ENCODE data around the gene SMARCB1.

The SMARCB1 gene

GRCh38 chr22:23834406-23834792 is 47.6 kb downstream of the SMARCB1 start:
- no peaks in the 10 kb centered on the region for H3K9me3 Mint-ChIP-seq
- no peak overlapping the region for H3K4me3 Mint-ChIP-seq
- ATAC-seq (no peak), DNase-seq (no peak)
- H3K4me1 Mint-ChIP-seq: peaks cover 24% of the 10 kb centered on the region
- H3K27ac Mint-ChIP-seq: no peak overlapping the region
- H3K27me3 Mint-ChIP-seq: peaks cover 3% of the 10 kb centered on the region
- peaks cover 18% of the 10 kb centered on the region for H3K36me3 Mint-ChIP-seq (ENCODE audit: low read depth)

DNA sequence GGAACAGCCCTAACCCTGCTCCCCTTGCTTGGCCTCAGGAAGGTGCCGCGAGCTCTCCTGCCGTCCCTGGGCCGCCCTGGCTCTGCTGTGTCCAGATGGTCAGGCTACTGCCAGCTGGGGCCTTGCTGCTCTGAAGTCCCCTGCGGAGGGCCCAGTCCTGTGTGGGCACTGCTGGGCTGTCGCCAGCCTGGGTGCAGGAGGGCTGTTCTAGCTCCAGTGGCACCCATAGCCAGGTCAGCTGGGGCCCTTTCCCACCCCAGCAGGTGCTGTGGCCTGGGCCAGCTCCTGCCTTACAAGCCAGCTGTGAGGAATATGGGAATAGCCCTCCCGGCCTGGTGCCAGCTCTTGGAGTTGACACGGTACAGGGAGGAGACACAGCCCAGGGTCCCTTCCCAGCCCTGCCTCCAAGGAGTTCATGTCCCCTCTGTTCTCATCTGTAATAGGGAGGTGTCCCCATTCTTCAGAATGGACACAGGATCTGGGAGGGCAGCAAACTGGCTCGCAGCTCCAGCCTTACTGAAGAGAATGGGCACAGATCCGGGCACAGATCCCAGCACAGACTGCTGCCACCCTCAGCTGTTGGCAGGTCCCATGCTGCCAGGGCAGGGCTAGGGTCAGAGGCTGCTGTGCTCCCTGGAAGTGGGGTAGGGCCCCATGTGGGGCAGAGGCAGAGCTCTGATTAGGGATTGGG is 48.2 kb downstream of the SMARCB1 start:
- Mint-ChIP-seq H3K27me3 (peaks cover 3% of the 10 kb centered on the region), H3K9me3 (no peaks in the 10 kb centered on the region), H3K4me3 (no peak overlapping the region), H3K36me3 (ENCODE audit: low read depth) (peaks cover 18% of the 10 kb centered on the region), H3K27ac (no peak overlapping the region), H3K4me1 (peaks cover 28% of the 10 kb centered on the region)
- no peak for ATAC-seq
- no peak for DNase-seq

DNA sequence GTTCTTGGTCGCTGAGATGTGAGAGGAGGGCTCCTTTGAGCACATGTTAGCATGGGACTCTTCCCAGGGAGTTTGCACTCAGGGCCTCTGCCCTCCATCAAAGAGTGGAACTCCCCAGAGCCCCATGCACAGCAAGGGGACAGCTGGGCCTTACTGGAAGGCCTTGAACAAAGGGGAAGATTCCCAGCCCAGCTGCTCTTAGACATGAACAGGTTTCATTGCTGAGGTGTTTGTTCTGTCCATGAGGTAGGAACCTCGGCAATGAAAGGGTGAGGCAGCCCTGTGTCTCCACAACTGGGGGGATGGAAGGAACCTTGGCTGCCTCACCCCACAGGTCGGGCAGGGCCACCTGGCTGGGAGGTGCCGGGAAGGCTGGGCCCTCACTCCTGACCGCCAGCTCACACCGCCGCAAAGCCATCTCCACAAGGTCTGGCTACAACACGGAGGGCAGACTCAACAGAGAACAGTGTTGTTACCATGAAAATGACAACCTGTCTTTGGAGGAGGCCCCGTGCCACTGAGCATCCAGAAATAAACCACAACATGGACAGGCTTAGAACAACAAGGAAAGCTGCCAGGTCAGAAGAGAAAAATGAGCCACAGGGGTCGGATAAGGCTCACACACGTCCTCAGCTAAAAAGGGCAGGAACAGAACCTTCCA is 48.8 kb downstream of the SMARCB1 start:
- no peaks in the 10 kb centered on the region for H3K9me3 Mint-ChIP-seq
- ATAC-seq (no peak), DNase-seq (no peak)
- H3K4me3 Mint-ChIP-seq: no peak overlapping the region
- peaks cover 28% of the 10 kb centered on the region for H3K4me1 Mint-ChIP-seq
- H3K27ac Mint-ChIP-seq: no peak overlapping the region
- peaks cover 3% of the 10 kb centered on the region for H3K27me3 Mint-ChIP-seq
- H3K36me3 Mint-ChIP-seq (ENCODE audit: low read depth): peaks cover 15% of the 10 kb centered on the region

- peaks cover 10% of the 10 kb centered on the region for H3K36me3 Mint-ChIP-seq (ENCODE audit: low read depth)
- peak overlapping the region; percentile 21 for H3K4me3 Mint-ChIP-seq
Observed at GRCh38 chr22:23836281-23836680, 49.5 kb downstream of the SMARCB1 start.

GRCh38 chr22:23836692-23837495 is 50.1 kb downstream of the SMARCB1 start:
- Mint-ChIP-seq H3K27ac (no peak overlapping the region), H3K4me3 (peak overlapping the region; percentile 88), H3K9me3 (no peaks in the 10 kb centered on the region), H3K4me1 (peaks cover 28% of the 10 kb centered on the region), H3K36me3 (ENCODE audit: low read depth) (peaks cover 9% of the 10 kb centered on the region), H3K27me3 (peaks cover 3% of the 10 kb centered on the region)
- ATAC-seq (no peak), DNase-seq (no peak)

More at GRCh38 chr22:23836281-23836680, 49.5 kb downstream of the SMARCB1 start:
- H3K27me3 Mint-ChIP-seq: peaks cover 3% of the 10 kb centered on the region
- H3K9me3 Mint-ChIP-seq: no peaks in the 10 kb centered on the region
- H3K4me1 Mint-ChIP-seq: peaks cover 28% of the 10 kb centered on the region
- DNase-seq: no peak
- no peak for ATAC-seq
- no peak overlapping the region for H3K27ac Mint-ChIP-seq

GRCh38 chr22:23837496-23837859 is 50.7 kb downstream of the SMARCB1 start:
- no peak for ATAC-seq
- Mint-ChIP-seq H3K4me1 (peaks cover 28% of the 10 kb centered on the region), H3K27ac (no peak overlapping the region), H3K36me3 (ENCODE audit: low read depth) (peaks cover 9% of the 10 kb centered on the region), H3K4me3 (peak overlapping the region; percentile 88), H3K9me3 (no peaks in the 10 kb centered on the region), H3K27me3 (peaks cover 3% of the 10 kb centered on the region)
- no peak for DNase-seq

DNA sequence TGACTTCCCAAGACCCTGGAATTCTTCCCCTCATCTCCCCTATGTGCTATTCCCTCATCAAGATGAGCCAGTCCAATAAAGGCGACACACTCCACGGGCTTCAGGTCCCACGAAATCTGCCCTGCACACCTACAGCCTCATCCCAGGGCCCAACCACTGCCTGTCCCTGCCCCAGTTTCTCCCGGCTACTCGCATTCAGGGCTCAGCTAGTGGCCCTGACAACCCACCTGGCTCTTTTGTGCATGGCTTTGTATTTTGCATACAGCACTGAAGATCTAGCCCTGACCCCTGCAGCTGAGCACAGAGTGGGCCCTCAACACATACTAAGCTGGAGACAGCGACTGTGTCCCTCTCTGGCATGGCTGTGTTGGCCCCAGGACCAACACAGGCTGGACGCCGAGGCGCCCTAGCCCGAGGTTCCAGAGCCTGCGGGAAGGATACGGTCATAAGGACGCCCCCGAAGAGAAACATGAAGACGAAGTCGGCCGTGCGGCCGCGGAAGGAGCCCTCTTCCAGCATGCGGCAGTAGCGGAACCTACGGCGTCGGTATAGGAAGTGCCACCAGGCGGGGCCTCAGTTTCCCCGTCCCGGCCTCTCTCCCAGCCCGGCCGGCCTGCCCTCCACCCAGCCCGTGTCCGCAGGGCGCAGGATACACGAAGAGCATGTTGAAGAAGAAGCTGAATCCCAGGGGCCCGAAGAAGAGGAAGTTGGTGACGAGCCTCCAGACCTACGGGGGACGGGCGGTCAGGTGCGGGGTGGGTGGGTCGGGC is 51.3 kb downstream of the SMARCB1 start:
- no peak for ATAC-seq
- DNase-seq: peak; percentile 20
- peaks cover 3% of the 10 kb centered on the region for H3K27me3 Mint-ChIP-seq
- no peaks in the 10 kb centered on the region for H3K9me3 Mint-ChIP-seq
- H3K36me3 Mint-ChIP-seq (ENCODE audit: low read depth): peaks cover 9% of the 10 kb centered on the region
- H3K27ac Mint-ChIP-seq: peak overlapping the region; percentile 93
- H3K4me3 Mint-ChIP-seq: peak overlapping the region; percentile 88
- peaks cover 28% of the 10 kb centered on the region for H3K4me1 Mint-ChIP-seq

DNA sequence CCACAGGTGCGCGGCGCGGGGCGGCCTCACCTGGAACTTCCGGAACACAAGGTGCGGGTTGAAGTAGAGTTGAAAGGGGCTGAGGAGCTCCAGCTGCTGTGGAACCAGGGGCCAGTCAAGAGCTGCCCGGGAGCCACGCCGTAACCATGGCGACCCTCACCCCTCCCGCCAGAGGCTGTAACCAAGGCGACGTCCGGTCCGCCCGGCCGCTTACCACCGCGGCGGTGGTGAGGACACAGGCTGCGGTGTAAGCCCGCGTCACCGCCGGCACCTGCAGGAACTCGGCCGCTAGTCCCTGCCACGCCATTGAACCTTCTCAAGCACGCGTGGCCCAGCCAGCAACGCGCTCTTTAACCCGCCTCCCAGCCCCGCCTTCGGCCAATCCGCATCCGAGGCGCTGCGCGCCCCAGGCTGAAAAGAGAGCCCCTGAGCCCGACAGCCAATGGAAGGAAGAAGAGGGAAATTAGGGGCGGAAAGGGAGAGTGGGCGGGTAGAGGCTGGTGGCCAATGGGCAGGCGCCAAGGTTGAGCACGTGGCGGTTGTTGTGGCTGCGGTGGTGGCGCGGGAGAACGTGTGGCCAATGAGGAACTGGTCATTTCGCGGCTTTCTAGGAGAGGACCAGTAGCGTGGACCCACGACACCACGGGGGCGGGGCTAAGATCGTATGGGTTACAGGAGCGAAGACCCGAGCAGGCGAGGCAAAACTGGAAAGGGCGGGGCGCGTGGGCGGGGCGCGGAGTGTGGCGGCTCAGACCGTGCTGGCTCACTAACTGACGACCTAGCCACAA is 52.1 kb downstream of the SMARCB1 start, which contains the start of gene DERL3:
TSS of gene DERL3 (minus strand) at position 326 of the 788 bp plus-strand sequence. CDS start at position 307, 19 bp downstream.
- DNase-seq: peak; percentile 98
- ATAC-seq: peak; percentile 85
- Mint-ChIP-seq H3K27ac (peak within 1 kb of the TSS; percentile 93), H3K27me3 (peaks cover 3% of the 10 kb centered on the region), H3K9me3 (no peaks in the 10 kb centered on the region), H3K4me3 (peak within 1 kb of the TSS; percentile 88), H3K36me3 (ENCODE audit: low read depth) (peaks cover 9% of the 10 kb centered on the region), H3K4me1 (peaks cover 28% of the 10 kb centered on the region)

GRCh38 chr22:23840026-23840425 is 53.3 kb downstream of the SMARCB1 start:
- Mint-ChIP-seq H3K4me1 (peaks cover 28% of the 10 kb centered on the region), H3K9me3 (no peaks in the 10 kb centered on the region), H3K4me3 (no peak overlapping the region), H3K36me3 (ENCODE audit: low read depth) (peaks cover 9% of the 10 kb centered on the region), H3K27ac (peak overlapping the region; percentile 40), H3K27me3 (peaks cover 3% of the 10 kb centered on the region)
- DNase-seq: no peak
- ATAC-seq: no peak

GRCh38 chr22:23841292-23841691 is 54.5 kb downstream of the SMARCB1 start:
- Mint-ChIP-seq H3K4me3 (no peak overlapping the region), H3K4me1 (peaks cover 37% of the 10 kb centered on the region), H3K36me3 (ENCODE audit: low read depth) (peaks cover 7% of the 10 kb centered on the region), H3K9me3 (no peaks in the 10 kb centered on the region), H3K27ac (no peak overlapping the region), H3K27me3 (peaks cover 3% of the 10 kb centered on the region)
- ATAC-seq (no peak), DNase-seq (no peak)

DNA sequence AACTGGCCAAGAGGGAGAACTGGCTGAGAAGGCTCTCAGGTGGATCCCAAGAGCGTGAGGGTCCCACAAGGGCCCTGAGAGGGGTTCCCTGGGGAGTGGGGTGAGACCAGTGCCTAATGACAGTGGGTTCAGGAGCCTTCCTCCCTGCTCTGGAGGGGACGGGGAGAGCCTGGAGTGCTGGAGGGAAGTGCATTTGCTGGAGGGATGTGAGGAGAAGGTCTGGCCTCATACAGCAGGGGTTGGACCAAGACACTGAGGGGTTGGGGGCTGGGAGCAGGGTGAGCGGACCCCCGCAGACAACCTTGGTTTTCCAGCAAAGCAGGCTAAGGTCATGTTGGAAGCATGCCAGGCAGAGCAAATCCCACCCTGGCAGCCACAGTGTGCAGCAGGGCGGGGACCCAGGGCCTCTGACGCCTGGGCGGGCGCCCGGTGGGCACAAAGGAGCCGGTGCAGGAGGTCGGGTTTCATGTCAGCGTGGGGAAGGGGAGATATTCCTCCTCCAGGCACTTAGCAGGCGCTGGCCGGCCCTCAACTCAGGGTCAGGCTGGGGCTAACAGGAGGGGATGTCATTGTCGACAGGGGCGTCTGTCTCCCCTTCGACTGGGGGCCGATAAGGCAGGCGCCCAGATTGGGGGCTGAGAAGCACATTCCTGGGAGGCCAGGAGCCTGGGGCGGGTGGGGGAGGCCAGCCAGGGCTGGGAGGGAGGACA is 55.1 kb downstream of the SMARCB1 start:
- peaks cover 3% of the 10 kb centered on the region for H3K27me3 Mint-ChIP-seq
- DNase-seq: no peak
- ATAC-seq: no peak
- H3K9me3 Mint-ChIP-seq: no peaks in the 10 kb centered on the region
- H3K27ac Mint-ChIP-seq: no peak overlapping the region
- peaks cover 7% of the 10 kb centered on the region for H3K36me3 Mint-ChIP-seq (ENCODE audit: low read depth)
- H3K4me1 Mint-ChIP-seq: peaks cover 39% of the 10 kb centered on the region
- H3K4me3 Mint-ChIP-seq: no peak overlapping the region

GRCh38 chr22:23842599-23842998 is 55.8 kb downstream of the SMARCB1 start:
- Mint-ChIP-seq H3K27ac (no peak overlapping the region), H3K9me3 (no peaks in the 10 kb centered on the region), H3K4me3 (no peak overlapping the region), H3K27me3 (peaks cover 3% of the 10 kb centered on the region), H3K36me3 (ENCODE audit: low read depth) (peaks cover 5% of the 10 kb centered on the region), H3K4me1 (peaks cover 35% of the 10 kb centered on the region)
- DNase-seq (no peak), ATAC-seq (no peak)

GRCh38 chr22:23844739-23845202 is 58.0 kb downstream of the SMARCB1 start:
- H3K27ac Mint-ChIP-seq: no peak overlapping the region
- no peaks in the 10 kb centered on the region for H3K36me3 Mint-ChIP-seq (ENCODE audit: low read depth)
- ATAC-seq: no peak
- peaks cover 21% of the 10 kb centered on the region for H3K4me1 Mint-ChIP-seq
- no peaks in the 10 kb centered on the region for H3K27me3 Mint-ChIP-seq
- DNase-seq: no peak
- no peaks in the 10 kb centered on the region for H3K9me3 Mint-ChIP-seq
- H3K4me3 Mint-ChIP-seq: no peak overlapping the region

All from activated naive CD8-positive, alpha-beta T cell treated with anti-CD3 and anti-CD28 coated beads, Interleukin-2, amount 50 U/mL, for 24 hours (primary cell).